SHP77 (cell line): ENCODE measurements around the gene ARSD.
"Not testable (repeated sequence)": the region's sequence is repeated elsewhere in the genome, so short reads cannot be mapped to it uniquely, and the experiment has no call there.

Experiments used
- DNase-seq, 2 experiments: peaks; one replicate each; lab custom pipeline; 2025; lab: John Stamatoyannopoulos, UW

ARSD gene

DNA sequence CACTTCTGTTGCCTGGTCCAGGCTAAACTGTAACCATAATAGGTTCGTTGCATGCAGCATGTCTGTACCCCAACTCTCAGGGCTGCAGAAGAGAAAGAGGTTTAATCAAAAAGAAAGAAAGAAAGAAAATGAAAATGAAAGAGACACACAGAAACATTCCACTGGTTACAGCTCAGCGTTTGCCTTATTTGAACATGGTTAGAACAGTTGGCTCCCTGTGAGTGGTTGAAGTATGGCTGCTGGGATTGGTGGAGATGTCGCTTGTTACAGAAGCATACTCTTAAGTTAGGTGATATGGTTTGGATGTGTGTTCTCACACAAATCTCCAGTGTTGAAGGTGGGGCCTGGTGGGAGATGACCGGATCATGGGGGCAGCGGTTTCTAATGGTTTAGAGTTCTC, 36.3 kb downstream of the ARSD start:
- no peak for DNase-seq

DNA sequence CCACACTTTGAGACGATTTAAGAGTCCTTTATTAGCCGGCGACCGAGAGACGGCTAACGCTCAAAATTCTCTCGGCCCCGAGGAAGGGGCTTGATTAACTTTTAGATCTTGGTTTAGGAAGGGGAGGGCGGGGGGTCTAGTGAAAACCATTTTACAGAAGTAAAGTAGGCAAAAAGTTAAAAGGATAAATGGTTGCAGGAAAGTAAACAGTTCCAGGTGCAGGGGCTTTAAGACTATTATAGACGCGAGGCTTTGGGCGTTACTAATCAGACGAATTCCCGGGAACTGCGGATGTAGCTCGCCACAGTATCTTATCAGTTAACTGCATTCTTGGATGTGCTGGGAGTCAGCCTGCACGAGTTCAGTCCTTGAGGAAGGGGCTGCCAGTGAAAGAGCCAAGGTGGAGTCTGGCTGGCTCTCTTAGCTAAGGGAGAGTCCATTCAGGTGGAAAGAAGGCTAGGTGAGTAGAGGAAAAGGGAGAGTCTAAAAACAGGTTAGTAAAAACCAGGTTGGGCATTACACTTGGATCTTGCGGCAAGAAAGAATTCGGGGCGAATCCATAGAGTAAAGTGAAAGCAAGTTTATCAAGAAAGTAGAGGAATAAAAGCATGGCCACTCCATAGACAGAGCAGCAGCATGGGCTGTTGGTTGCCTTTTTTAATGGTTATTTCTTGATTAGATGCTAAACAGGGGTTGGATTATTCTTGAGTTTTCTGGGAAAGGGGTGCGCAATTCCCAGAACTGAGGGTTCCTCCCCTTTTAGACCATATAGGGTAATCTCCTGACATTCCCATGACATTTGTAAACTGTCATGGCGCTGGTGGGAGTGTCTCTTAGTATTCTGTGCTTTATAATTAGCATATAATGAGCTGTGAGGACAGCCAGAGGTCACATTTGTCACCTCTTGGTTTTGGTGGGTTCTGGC, 38.3 kb downstream of the ARSD start:
- not testable (repeated sequence) for DNase-seq

DNA sequence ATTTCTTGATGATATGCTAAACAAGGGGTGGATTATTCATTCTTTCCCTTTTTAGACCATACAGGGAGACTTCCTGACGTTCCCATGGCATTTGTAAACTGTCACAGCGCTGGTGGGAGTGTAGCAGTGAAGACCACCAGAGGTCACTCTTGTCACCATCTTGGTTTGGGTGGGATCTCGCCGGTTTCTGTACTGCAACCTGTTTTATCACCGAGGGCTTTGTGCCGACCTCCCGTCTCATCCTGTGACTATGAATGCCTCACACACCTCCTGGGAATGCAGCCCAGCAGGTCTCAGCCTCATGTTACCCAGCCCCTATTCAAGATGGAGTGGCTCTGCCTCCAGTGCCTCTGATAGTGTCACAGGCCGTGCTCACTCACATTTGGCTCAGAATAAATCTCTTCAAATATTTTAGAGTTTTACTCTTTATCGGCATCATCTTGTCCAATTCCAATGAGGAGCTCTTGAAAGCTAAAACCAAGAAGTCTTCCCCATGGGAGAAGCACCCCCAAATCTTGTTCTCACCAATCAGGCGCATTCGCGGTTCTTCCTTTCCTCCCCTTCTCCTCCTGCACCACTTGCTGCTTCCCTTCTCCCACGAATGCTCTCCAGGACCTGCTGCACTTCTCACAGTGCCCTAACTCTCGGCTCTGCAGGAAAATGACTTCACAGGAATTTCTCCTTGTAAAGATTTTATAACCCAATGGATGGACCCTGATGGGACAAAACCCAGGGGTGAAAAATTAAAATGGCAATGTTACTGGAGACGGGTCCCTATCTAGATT, 39.2 kb downstream of the ARSD start:
- not testable (repeated sequence) for DNase-seq

GRCh38 chrX:2889045-2889605, 40.0 kb downstream of the ARSD start:
- no peak for DNase-seq

DNA sequence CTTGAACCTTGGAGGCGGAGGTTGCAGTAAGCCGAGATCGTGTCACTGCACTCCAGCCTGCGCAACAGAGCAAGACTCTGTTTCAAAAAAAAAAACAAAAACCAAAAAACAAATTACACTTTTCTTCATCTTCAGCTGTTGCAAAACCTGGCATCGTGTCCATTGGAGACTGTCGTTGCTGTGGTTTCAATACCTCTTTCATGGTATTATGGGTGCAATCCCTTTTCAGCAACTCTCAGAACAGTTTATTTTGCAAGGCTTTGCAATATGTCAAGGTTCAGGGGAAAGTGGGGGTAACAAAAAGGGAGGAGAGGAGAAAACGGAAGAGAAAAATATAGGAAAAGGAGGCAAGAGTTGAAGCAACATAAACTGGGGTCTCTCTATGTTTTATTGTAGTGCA, 40.8 kb downstream of the ARSD start:
- DNase-seq: no peak

GRCh38 chrX:2883770-2884169, 45.4 kb downstream of the ARSD start:
- no peak for DNase-seq

DNA sequence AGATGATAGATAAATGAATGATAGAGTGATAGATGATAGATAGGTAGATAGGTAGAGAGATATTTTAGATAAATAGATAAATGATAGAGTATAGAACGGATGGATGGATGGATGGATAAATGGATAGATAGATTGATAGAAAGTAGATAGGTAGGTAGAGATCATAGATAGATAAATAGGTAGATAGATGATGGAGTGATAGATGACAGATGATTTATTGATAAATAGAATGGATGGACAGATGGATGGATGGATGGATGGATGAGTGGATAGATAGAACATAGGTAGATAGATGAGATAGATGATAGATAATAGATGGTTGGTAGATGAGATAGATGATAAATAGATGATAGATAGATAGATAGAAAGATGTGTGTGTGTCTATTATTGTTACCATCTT, 49.5 kb downstream of the ARSD start:
- DNase-seq: no peak

DNA sequence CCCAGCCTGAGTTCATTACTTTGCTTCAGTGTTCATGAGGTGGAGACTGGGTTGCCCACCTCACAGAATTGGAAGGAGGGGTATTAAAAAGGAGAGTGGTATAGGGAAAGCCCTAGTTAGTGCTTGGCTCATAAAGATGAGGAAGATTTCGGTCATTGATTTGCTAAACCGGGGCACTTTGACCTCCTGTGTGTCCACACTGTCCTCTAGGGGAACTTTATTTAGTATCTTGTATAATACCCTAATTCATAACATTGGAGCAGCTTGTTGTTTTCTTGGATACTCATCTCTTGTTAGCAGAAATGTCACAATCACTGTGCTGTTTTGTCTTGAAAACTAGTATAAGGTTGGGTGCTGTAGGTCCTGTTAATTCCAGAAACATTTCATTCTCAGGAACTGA, 50.6 kb downstream of the ARSD start:
- DNase-seq: no peak

- no peak for DNase-seq
Observed at GRCh38 chrX:2875798-2876399, 53.2 kb downstream of the ARSD start.

- no peak for DNase-seq
Observed at GRCh38 chrX:2875136-2875481, 54.0 kb downstream of the ARSD start.

DNA sequence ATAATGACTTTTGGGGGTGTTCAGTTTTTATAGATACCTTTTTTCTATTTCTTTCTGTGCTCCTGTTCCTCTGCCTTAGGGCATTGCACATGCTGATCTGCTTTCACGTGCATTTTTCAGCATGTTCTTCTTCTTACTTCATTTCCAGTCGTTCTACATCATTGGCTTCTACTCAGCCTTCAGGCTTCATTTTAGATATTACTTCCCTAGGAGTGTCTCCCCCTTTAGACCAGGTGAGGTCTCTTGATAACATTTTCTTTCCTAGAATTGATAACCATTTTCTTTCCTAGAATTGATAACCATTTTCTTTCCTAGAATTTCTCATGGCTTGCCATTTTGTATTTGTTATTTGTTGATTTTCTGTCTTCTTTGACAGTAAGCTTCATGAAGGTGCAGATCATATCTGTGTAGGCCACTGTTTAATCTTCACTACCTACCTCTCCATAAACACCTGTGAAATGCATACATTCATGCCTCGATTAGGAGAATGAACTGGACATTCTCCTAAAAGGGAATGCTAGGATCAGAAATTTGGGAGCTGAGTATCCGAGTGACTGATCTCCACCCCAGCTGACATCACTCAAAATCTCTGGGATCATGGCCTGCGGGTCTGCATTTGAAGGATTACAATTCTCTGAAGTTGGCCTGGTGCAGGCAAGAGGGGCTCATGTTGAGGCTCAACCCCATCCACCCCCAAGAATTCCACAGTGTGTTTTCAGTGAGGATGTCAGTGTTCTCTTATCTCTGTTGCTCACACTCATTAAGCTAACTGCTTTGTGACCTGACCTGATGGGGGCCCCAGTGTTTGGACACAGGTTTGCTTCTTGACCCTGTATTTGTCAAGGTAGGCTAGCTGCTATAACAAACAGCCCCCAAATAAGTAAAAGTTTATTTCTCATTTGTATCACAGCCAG, 54.7 kb downstream of the ARSD start:
- DNase-seq: no peak

- no peak for DNase-seq
Observed at GRCh38 chrX:2872671-2873277, 56.4 kb downstream of the ARSD start.

GRCh38 chrX:2871831-2872230, 57.3 kb downstream of the ARSD start:
- no peak for DNase-seq

GRCh38 chrX:2870650-2871049, 58.5 kb downstream of the ARSD start:
- DNase-seq: no peak

DNA sequence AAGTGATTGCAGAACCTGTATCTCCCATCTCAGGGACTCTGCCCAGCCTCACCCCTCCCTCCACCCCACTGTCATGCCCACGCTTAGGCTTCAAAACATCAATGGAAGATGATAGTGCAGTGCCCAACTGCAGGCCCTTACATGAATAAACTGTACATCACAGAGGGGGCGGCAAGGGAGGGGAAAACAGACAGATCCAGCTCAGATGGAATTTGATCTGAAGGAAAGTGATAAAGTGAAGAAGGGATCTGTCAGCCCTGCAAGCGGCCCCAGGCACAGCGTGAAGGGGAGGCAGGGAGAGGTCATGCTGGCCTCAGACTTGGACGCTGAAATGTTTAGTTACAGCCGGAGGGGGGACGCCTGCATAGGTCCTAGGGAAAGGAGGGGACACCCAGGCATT, 61.9 kb downstream of the ARSD start:
- DNase-seq: no peak

DNA sequence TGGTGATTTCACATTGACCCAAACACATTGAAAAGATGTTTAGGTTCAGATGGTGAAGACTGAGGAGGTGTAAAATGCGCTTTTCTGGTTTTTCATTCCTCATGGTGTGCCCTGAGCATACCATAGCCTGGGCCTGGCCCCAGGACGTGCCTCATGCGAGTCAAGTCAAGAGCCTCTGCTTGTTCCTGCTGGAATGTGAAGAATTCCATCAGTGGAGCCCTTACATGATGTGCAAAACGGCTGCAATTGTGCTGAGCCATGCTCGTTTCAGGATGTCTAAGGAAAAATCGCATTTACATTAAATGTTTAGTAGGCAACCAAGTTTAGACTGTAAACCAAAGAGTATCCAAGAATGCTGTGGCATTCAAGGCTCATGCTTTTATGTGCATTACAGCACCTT, 65.5 kb downstream of the ARSD start:
- no peak for DNase-seq

DNA sequence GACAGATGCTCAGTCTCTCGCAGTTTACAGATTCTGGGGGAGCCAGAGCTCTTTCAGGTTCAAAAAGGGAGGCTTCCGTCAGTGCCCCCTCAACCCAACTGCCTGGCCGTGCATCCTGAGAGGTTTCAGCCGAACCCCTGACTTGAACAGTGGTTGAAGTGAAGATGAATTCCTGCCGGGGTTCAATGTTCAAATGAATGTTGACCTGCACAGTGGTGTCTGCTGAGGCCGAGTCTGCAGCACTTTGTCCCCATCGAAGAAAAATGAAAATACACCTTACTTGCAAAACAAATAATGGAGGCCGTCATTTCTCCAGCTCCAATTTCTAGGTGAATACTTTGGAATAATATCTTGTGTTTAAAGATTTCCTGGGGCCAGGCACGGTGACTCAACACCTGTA, 66.7 kb downstream of the ARSD start:
- no peak for DNase-seq

DNA sequence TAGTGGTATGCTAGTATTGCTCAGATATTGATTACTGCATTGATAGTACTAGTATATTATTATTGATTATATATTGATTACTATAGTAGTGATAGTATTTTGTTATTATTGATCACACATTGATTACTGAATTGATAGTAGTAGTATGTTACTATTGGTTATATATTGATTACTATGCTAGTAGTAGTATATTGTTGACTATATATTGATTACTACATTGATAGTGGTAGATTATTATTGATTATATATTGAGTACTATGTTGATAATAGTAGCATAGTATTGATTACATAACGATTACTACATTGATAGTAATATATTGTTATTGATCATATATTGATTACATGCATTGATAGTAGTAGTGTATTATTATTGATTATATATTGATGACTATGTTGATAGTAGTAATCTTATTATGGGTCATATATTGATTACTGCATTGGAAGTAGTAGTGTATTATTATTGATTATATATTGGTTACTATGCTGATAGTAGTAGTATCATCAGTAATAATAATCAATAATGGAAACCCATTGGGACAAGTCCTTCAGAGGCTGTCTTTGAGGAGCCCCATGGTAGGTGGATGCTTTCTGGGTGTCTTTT, 69.8 kb downstream of the ARSD start:
- DNase-seq: no peak

DNA sequence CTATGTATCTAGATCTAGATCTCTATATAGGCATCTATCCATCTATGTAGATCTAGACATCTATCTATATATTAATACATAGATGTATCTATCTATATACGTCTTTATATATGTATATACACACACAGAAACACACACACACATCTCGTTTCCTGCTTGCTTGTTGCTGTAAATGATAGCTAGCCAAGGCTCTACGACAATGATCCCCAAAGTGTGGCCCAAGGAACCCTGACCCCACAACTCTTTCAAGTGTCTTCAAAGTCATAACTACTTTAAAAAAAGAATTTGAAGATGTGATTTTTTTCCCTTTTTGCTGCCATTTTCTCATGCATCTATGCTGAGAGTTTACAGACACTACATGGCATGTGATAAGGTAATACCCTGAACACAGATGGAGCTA, 71.6 kb downstream of the ARSD start:
- no peak for DNase-seq

DNA sequence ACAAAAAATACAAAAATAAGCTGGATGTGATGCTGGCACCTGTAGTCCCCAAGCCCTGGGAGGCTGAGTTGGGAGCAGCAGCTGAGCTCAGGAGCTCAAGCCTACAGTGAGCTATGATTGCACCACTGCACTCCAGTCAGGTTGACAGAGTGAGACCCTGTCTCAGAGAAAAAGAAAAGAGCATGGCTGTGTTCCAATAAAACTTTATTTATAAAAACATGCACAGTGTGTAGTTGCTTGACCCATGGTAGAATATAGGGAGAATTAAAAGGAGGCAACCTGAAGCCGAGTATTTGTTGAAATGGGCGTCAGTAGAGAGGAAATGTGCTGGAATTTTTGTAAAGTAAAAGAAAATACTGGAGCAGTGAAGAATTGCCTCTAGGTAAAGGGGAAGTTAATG, 73.4 kb downstream of the ARSD start:
- no peak for DNase-seq

DNA sequence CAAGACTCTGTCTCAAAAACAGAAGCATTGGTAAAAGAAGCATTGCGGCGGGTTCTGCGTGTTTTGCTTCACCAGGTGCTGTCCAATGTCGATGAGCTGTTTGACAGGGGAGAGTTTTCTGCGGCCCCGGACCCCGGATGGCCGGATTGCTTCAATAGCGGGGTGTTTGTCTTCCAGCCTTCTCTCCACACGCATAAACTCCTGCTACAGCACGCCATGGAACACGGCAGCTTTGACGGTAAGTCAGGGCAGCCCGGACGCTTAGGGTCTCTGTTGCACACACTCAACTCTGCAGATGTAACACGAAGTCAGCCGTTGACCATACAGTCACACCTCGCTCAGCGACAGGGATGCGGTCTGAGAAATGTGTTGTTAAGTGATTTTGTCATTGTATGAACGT, 74.2 kb downstream of the ARSD start:
- DNase-seq: no peak
